H1 (cell line): Measurements from ENCODE around the gene BRD2. TPM values are rescaled to one million over a fixed set of nuclear protein-coding genes. Genes with fewer than 3 reads are reported as not detected.

ENCODE experiments used
- ASH2L ChIP-seq: fragments of 200-600, 300-600 bp; sonication (generic); IDR thresholded peaks from one replicate; pipeline ENCODE4 v1.7.1; 2017; ENCODE audit warnings: low read length
- BCL11A ChIP-seq, 2 experiments: IDR thresholded peaks; one replicate each; pipeline ENCODE4 v1.6.1; 2011; ENCODE audit warnings: low read depth in 2 of 2, low read length in 2 of 2, mild to moderate bottlenecking in 2 of 2
- CHD1 ChIP-seq: IDR thresholded peaks from 2 replicates; pipeline ENCODE4 v1.6.1; 2012; ENCODE audit warnings: low read depth, low read length, improper control_type of control experiment
- CHD2 ChIP-seq: IDR thresholded peaks from 2 replicates; pipeline ENCODE4 v1.6.1; 2012; ENCODE audit warnings: low read length, improper control_type of control experiment
- E2F6 ChIP-seq: IDR thresholded peaks from 2 replicates; pipeline ENCODE4 v1.6.1; 2012; ENCODE audit warnings: inconsistent platforms
- EP300 ChIP-seq, 2 experiments: IDR thresholded peaks; 1 replicate in 1 of 2; 2 replicates in 1 of 2; pipeline ENCODE4 v1.6.1; 2011 to 2012; ENCODE audit warnings: low read depth in 2 of 2, low read length in 2 of 2, mild to moderate bottlenecking in 2 of 2, borderline replicate concordance in 1 of 2, inconsistent platforms in 1 of 2, moderate library complexity in 1 of 2
- NRF1 ChIP-seq: IDR thresholded peaks from 2 replicates; pipeline ENCODE4 v1.6.1; 2011; ENCODE audit warnings: mild to moderate bottlenecking, low read depth, low read length, improper control_type of control experiment
- POLR2A ChIP-seq, 2 experiments: IDR thresholded peaks; 1 replicate in 1 of 2; 2 replicates in 1 of 2; pipeline ENCODE4 v1.6.1; 2011; ENCODE audit warnings: low read depth in 2 of 2, low read length in 2 of 2, mild to moderate bottlenecking in 2 of 2; ENCODE audit errors: control extremely low read depth in 1 of 2
- POLR2AphosphoS5 ChIP-seq: IDR thresholded peaks from 2 replicates; pipeline ENCODE4 v1.6.1; 2011; ENCODE audit warnings: low read depth, low read length
- RAD21 ChIP-seq, 2 experiments: IDR thresholded peaks in 1 of 2; conservative IDR thresholded peaks in 1 of 2; 2 replicates each; pipeline ENCODE4 v1.6.1; 2011; ENCODE audit warnings: low read depth in 2 of 2, low read length in 2 of 2, improper control_type of control experiment in 1 of 2, inconsistent platforms in 1 of 2, mild to moderate bottlenecking in 1 of 2, moderate library complexity in 1 of 2
- RFX5 ChIP-seq: IDR thresholded peaks from 2 replicates; pipeline ENCODE4 v1.6.1; 2011; ENCODE audit warnings: low read depth, low read length, improper control_type of control experiment, borderline replicate concordance
- SIX5 ChIP-seq: IDR thresholded peaks from 2 replicates; pipeline ENCODE4 v1.6.1; 2011; ENCODE audit warnings: mild to moderate bottlenecking, low read depth, low read length
- SP2 ChIP-seq: IDR thresholded peaks from 2 replicates; pipeline ENCODE4 v1.6.1; 2012; ENCODE audit warnings: mild to moderate bottlenecking, low read length, inconsistent platforms
- SP4 ChIP-seq: IDR thresholded peaks from 2 replicates; pipeline ENCODE4 v1.6.1; 2012; ENCODE audit warnings: low read length, inconsistent platforms
- TCF12 ChIP-seq: IDR thresholded peaks from 2 replicates; pipeline ENCODE4 v1.6.1; 2011; ENCODE audit warnings: low read depth, mild to moderate bottlenecking, low read length
- TEAD4 ChIP-seq: IDR thresholded peaks from 2 replicates; pipeline ENCODE4 v1.6.1; 2012; ENCODE audit warnings: low read depth, low read length, inconsistent platforms, mixed read lengths
- ZNF274 ChIP-seq: IDR thresholded peaks from 2 replicates; pipeline ENCODE4 v1.7.0; 2012; ENCODE audit warnings: low read length, borderline replicate concordance; ENCODE audit errors: extremely low read depth
- polyA plus RNA-seq, 7 experiments: library from polyadenylated mRNA; depleted of rRNA in 3 of 7; stranded (reverse) in 5 of 7; unstranded in 2 of 7; fragments of >200 nt in 5 of 7; fragments of 200-250 nt in 2 of 7; gene quantifications; 1 replicate in 5 of 7; 2 replicates in 1 of 7; 4 replicates in 1 of 7; pipeline versions ENCODE4 v1.2.1 to v1.2.3, GENCODE V29; 2011 to 2013; ENCODE audit warnings: missing spikeins in 2 of 7, mixed read lengths in 2 of 7
- total RNA-seq: library from RNA; stranded (reverse); fragmentation: NEBNext Ultra II Directional; extraction: Animal tissue kit (Norgen Biotek cat#: 25700); gene quantifications from 2 replicates; pipeline ENCODE4 v1.2.1, GENCODE V29; 2021

The BRD2 gene
- total and polyA plus RNA-seq, 2 of the 8 experiments (the other 6 are each of a cell fraction or from before 2014, with no cell fraction given): 132 to 185 TPM

GRCh38 chr6:32952817-32953739 lies 15.3 kb upstream of the BRD2 start, which contains the start of gene HLA-DMA (continued):
- peak; percentile 38 to 59 for TF ChIP-seq RAD21 (IDR thresholded peaks at IDR 0.05 in 1 of 2, conservative IDR thresholded peaks at IDR 0.05 in 1 of 2; ENCODE audit: low read depth in 2 of 2, low read length in 2 of 2)
- no peak for TF ChIP-seq POLR2A (IDR thresholded peaks at IDR 0.05; ENCODE audit: control extremely low read depth in 1 of 2, low read depth in 2 of 2, low read length in 2 of 2)
- TF ChIP-seq RFX5: peak; percentile 100
- no peak; the same call in 1 of the 2 replicates for TF ChIP-seq CHD2
- TF ChIP-seq CHD1: no peak
- no peak for TF ChIP-seq NRF1
- no peak for TF ChIP-seq SIX5
- no peak for TF ChIP-seq SP2
- TF ChIP-seq SP4: 0 out of 2 replicates have a peak, but pooled peaks have one; percentile 54
- TF ChIP-seq POLR2AphosphoS5: peak; percentile 40; the same call in 1 of the 2 replicates
- TF ChIP-seq EP300 (IDR thresholded peaks at IDR 0.05; ENCODE audit: borderline replicate concordance in 1 of 2, low read depth in 2 of 2, low read length in 2 of 2): no peak
- TF ChIP-seq ZNF274: no peak
- TF ChIP-seq TCF12: no peak
- peak; percentile 81 for TF ChIP-seq TEAD4
- peak; percentile 40 for TF ChIP-seq ASH2L
- TF ChIP-seq E2F6: no peak
- no peak for TF ChIP-seq BCL11A (IDR thresholded peaks at IDR 0.05; ENCODE audit: low read depth in 2 of 2, low read length in 2 of 2)
